Psoas muscle (tissue), 8 donors: ENCODE data around the gene C1QL4. TPM values are rescaled to one million over a fixed set of nuclear protein-coding genes. Genes with fewer than 3 reads are reported as not detected.

Experiments
- ATAC-seq, 4 donors: fragments of 200-7000 bp; cut with Tn5 transposase; one replicate each; pipeline ENCODE4 v1.9.1; 2020; ENCODE audit warnings: moderate library complexity in 3 of 4, mild to moderate bottlenecking in 2 of 4
- DNase-seq, 2 donors: peaks; one replicate each; pipeline ENCODE4 v3.0.0-alpha.2; 2020
- H3K27ac ChIP-seq: fragments of 200-600 bp; one replicate; pipeline ENCODE4 v1.8.0; 2022
- H3K27me3 ChIP-seq, 3 donors: fragments of 200-600 bp in 1 of 3; one replicate each; pipeline versions ENCODE4 v1.6.1 to v1.8.0; 2013 to 2022; ENCODE audit warnings: low read length in 2 of 3, mild to moderate bottlenecking in 2 of 3, moderate library complexity in 1 of 3; ENCODE audit not compliant: insufficient read depth in 3 of 3
- H3K36me3 ChIP-seq, 2 donors: fragments of 200-600 bp in 1 of 2; one replicate each; pipeline versions ENCODE4 v1.6.1 to v1.8.0; 2013 to 2022; ENCODE audit warnings: low read depth in 1 of 2, mild to moderate bottlenecking in 1 of 2, moderate library complexity in 1 of 2; ENCODE audit not compliant: insufficient read depth in 1 of 2
- H3K4me1 ChIP-seq: fragments of 200-600 bp; one replicate; pipeline ENCODE4 v1.8.0; 2022
- H3K4me3 ChIP-seq: fragments of 200-600 bp; one replicate; pipeline ENCODE4 v1.8.0; 2022; ENCODE audit warnings: mild to moderate bottlenecking
- H3K9me3 ChIP-seq: fragments of 200-600 bp; one replicate; pipeline ENCODE4 v1.8.0; 2022
- CTCF ChIP-seq: fragments of 200-600 bp; IDR thresholded peaks from one replicate; pipeline ENCODE4 v1.8.0; 2022; ENCODE audit warnings: antibody characterized with exemption
- WGBS, 3 donors: extraction: QIAGEN DNeasy Blood & Tissue Kit; methylation state at CpG; one replicate each; pipeline versions ENCODE4 v1.1.6 to v1.1.7; 2013; 5-methylcytosine and 5-hydroxymethylcytosine counted together
- intact Hi-C, 2 donors: fragments of 100-400 bp; cut with DNase I; formaldehyde crosslinking; loops; one replicate each; pipeline versions ENCODE4 v1.11.0 to v1.14.2; 2022
- polyA plus RNA-seq, 3 donors: library from polyadenylated mRNA; stranded (reverse); fragments of 200-250 nt; gene quantifications; one replicate each; pipeline ENCODE4 v1.2.3, GENCODE V29; 2013
- total RNA-seq, 4 donors: library from RNA; stranded (reverse); fragmentation: NEBNext Ultra II Directional in 2 of 4; extraction: Animal tissue kit (Norgen Biotek cat#: 25700) in 2 of 4; gene quantifications; one replicate each; pipeline versions ENCODE4 v1.2.1 to v1.2.4, GENCODE V29; 2021 to 2023
- donor health status: healthy with polysubstance abuse.
- donor health status: DM: no; HTN: no; CAD: no; lungs with moderate emphysema.
- donor health status: Bipolar disorder and iron deficiency.
- donor health status: healthy.
- donor health status: DM: yes; HTN: yes; CAD: no.
- donor health status: DM: no; HTN: no; CAD: no.
- donor health status: DM: no; HTN: no; CAD: no.
- donor health status: DM: yes; HTN: yes; CAD: no.

The C1QL4 gene
- total and polyA plus RNA-seq, 7 donors, result not detected

GRCh38 chr12:49288922-49289555 is 47.9 kb downstream of the C1QL4 start:
- intact Hi-C loops, result loop anchor here in 1 of 2 donors (2.0 to 5.0 kb wide), 2 partner anchors 54 to 223 kb away; no protein-coding TSS in a partner anchor
- WGBS, 3 donors, result 80 to 86% (median 84%) methylated on average over 9 of the region's 9 CpGs
- Histone ChIP-seq H3K4me1 (no peaks in the 10 kb centered on the region), H3K4me3 (no peak overlapping the region), H3K9me3 (no peaks in the 10 kb centered on the region), H3K27me3 (peaks cover 0 to 12% (median 4%) of the 10 kb centered on the region in 3 donors), H3K36me3 (no peaks in the 10 kb centered on the region), H3K27ac (no peak overlapping the region)
- TF ChIP-seq CTCF, result no peak
- ATAC-seq, result no peak
- DNase-seq, result no peak

- intact Hi-C loops, result loop anchor here in 1 of 2 donors (2.0 to 5.0 kb wide), 2 partner anchors 54 to 224 kb away; no protein-coding TSS in a partner anchor
- Histone ChIP-seq H3K4me3 (no peak overlapping the region), H3K27ac (no peak overlapping the region), H3K36me3 (no peaks in the 10 kb centered on the region), H3K4me1 (no peaks in the 10 kb centered on the region), H3K9me3 (no peaks in the 10 kb centered on the region), H3K27me3 (peaks cover 0 to 12% (median 7%) of the 10 kb centered on the region in 3 donors)
- peak; percentile 81 for TF ChIP-seq CTCF
- WGBS, 3 donors, result 11 to 13% (median 12%) methylated on average over 11 of the region's 11 CpGs
- ATAC-seq (peak in 3 of 4 donors; percentile 50 to 72 (median 67)), DNase-seq (peak in 1 of 2 donors; percentile 40)
These were observed 48.6 kb downstream of the C1QL4 start for GRCh38 chr12:49288412-49288853.

GRCh38 chr12:49287876-49288275 is 49.1 kb downstream of the C1QL4 start:
- no peaks in the 10 kb centered on the region for H3K4me1 ChIP-seq
- intact Hi-C loops, result loop anchor here in 1 of 2 donors (2.0 to 5.0 kb wide), 2 partner anchors 55 to 224 kb away; no protein-coding TSS in a partner anchor
- no peaks in the 10 kb centered on the region for H3K9me3 ChIP-seq
- no peak overlapping the region for H3K4me3 ChIP-seq
- H3K27ac ChIP-seq, result no peak overlapping the region
- 56 to 69% (median 60%) methylated on average over 6 of the region's 6 CpGs for WGBS, 3 donors
- no peak for TF ChIP-seq CTCF
- no peaks in the 10 kb centered on the region for H3K36me3 ChIP-seq
- ATAC-seq, result no peak
- H3K27me3 ChIP-seq, result peaks cover 0 to 12% (median 8%) of the 10 kb centered on the region in 3 donors
- no peak for DNase-seq

- Histone ChIP-seq H3K27ac (no peak overlapping the region), H3K36me3 (no peaks in the 10 kb centered on the region), H3K27me3 (peaks cover 0 to 12% (median 8%) of the 10 kb centered on the region in 3 donors), H3K4me1 (no peaks in the 10 kb centered on the region), H3K4me3 (no peak overlapping the region), H3K9me3 (no peaks in the 10 kb centered on the region)
- DNase-seq (no peak), ATAC-seq (no peak)
- no peak for TF ChIP-seq CTCF
- 89 to 94% (median 91%) methylated on average over 4 of the region's 4 CpGs for WGBS, 3 donors
- intact Hi-C loops, result loop anchor here in 1 of 2 donors (5.0 kb wide), 1 partner anchor 228 kb away; no protein-coding TSS in a partner anchor
These were observed 52.3 kb downstream of the C1QL4 start for GRCh38 chr12:49284672-49285071.
